ENCODE results near the gene OR8B12.
A peak's percentile ranks its signal among the peaks of the same experiment; 100 is the strongest.

OR8B12 gene

GRCh38 chr11:124543554-124543953 is at the start of gene OR8B12:
OR8B12 (minus strand) TSS chr11:124543654; CDS start chr11:124543654, 0 bp downstream.
- DNase-seq: no peak

- DNase-seq: no peak
These were observed 49.2 kb upstream of the OR8B12 start for GRCh38 chr11:124592627-124593026.

- no peak for DNase-seq
These were observed 48.0 kb upstream of the OR8B12 start for GRCh38 chr11:124591430-124591829.

GRCh38 chr11:124586238-124586860 is 42.9 kb upstream of the OR8B12 start:
- DNase-seq: peak; percentile 55 to 64

- DNase-seq: no peak
These were observed 41.4 kb upstream of the OR8B12 start for GRCh38 chr11:124584681-124585372.

GRCh38 chr11:124583781-124584180 is 40.3 kb upstream of the OR8B12 start:
- no peak for DNase-seq

- DNase-seq: no peak
These were observed 39.1 kb upstream of the OR8B12 start for GRCh38 chr11:124582565-124582964.

GRCh38 chr11:124581817-124582216 is 38.4 kb upstream of the OR8B12 start:
- no peak for DNase-seq

- no peak for DNase-seq
These were observed 35.3 kb upstream of the OR8B12 start for GRCh38 chr11:124578761-124579160.

- no peak for DNase-seq
These were observed 34.4 kb upstream of the OR8B12 start for GRCh38 chr11:124577716-124578427.

- DNase-seq: no peak
These were observed 26.7 kb upstream of the OR8B12 start for GRCh38 chr11:124570160-124570559.

GRCh38 chr11:124569697-124570096 is 26.2 kb upstream of the OR8B12 start, which contains the start of gene OR8A1:
OR8A1 (plus strand) TSS chr11:124569997; CDS start chr11:124570120, 123 bp downstream.
- no peak for DNase-seq

- DNase-seq: no peak
These were observed 13.4 kb upstream of the OR8B12 start for GRCh38 chr11:124556828-124557227.

- DNase-seq: no peak
These were observed 8.5 kb upstream of the OR8B12 start for GRCh38 chr11:124551987-124552386.

- DNase-seq: no peak
These were observed 7.7 kb upstream of the OR8B12 start for GRCh38 chr11:124551189-124551588.

- DNase-seq: no peak
These were observed 309 bp downstream of the OR8B12 start for GRCh38 chr11:124543145-124543544.

GRCh38 chr11:124541204-124541603 is 2.2 kb downstream of the OR8B12 start:
- no peak for DNase-seq

GRCh38 chr11:124538019-124538418 is 5.4 kb downstream of the OR8B12 start:
- no peak for DNase-seq

- DNase-seq: no peak
These were observed 6.9 kb downstream of the OR8B12 start for GRCh38 chr11:124536520-124536919.

- no peak for DNase-seq
These were observed 7.8 kb downstream of the OR8B12 start for GRCh38 chr11:124535552-124536232.

- DNase-seq: no peak
These were observed 9.4 kb downstream of the OR8B12 start for GRCh38 chr11:124534051-124534450.

- DNase-seq: no peak
These were observed 9.8 kb downstream of the OR8B12 start for GRCh38 chr11:124533626-124534025.

GRCh38 chr11:124520550-124520854 is 23.0 kb downstream of the OR8B12 start:
- DNase-seq: no peak

All from stimulated activated CD4-positive, alpha-beta T cell treated with anti-CD3 and anti-CD28 coated beads, Interleukin-2, amount 100 ng/mL, for 24 hours (primary cell).